HepG2 (cell line): ENCODE data around the gene UBE2O. TPM values are rescaled to one million over a fixed set of nuclear protein-coding genes. Genes with fewer than 3 reads are reported as not detected.

Source experiments
- ADNP ChIP-seq: sonication (generic); formaldehyde crosslinking; IDR thresholded peaks from 2 replicates; pipeline ENCODE4 v1.4.0; 2020; ENCODE audit warnings: missing genetic modification reagents
- BRCA1 ChIP-seq: sonication (generic); formaldehyde crosslinking; IDR thresholded peaks from 2 replicates; pipeline ENCODE4 v1.4.0; 2020; ENCODE audit warnings: missing genetic modification reagents
- BRD4 ChIP-seq: sonication (generic); formaldehyde crosslinking; IDR thresholded peaks from 2 replicates; pipeline ENCODE4 v1.4.0; 2020; ENCODE audit warnings: missing genetic modification reagents
- EEA1 ChIP-seq: sonication (generic); formaldehyde crosslinking; IDR thresholded peaks from 2 replicates; pipeline ENCODE4 v1.5.1; 2020; ENCODE audit warnings: mild to moderate bottlenecking, missing genetic modification reagents, borderline replicate concordance
- FOXO4 ChIP-seq: sonication (generic); formaldehyde crosslinking; conservative IDR thresholded peaks from 2 replicates; pipeline ENCODE4 v1.8.1; 2023; ENCODE audit warnings: missing genetic modification reagents
- GRHL1 ChIP-seq: sonication (generic); formaldehyde crosslinking; conservative IDR thresholded peaks from 2 replicates; pipeline ENCODE4 v1.8.0; 2022; ENCODE audit warnings: missing genetic modification reagents
- HOXA7 ChIP-seq: sonication (generic); formaldehyde crosslinking; IDR thresholded peaks from 2 replicates; pipeline ENCODE4 v1.8.1; 2022; ENCODE audit warnings: mild to moderate bottlenecking, missing genetic modification reagents, moderate library complexity
- IKZF1 ChIP-seq: fragments of 450-650 bp; IDR thresholded peaks from 2 replicates; pipeline ENCODE4 v1.7.1; 2016
- IRX3 ChIP-seq: sonication (generic); formaldehyde crosslinking; IDR thresholded peaks from 2 replicates; pipeline ENCODE4 v1.8.1; 2023; ENCODE audit warnings: mild to moderate bottlenecking, low read depth, missing genetic modification reagents, borderline replicate concordance
- NBN ChIP-seq: fragments of 450-650 bp; conservative IDR thresholded peaks from 2 replicates; pipeline ENCODE4 v1.6.1; 2017
- SMAD9 ChIP-seq: sonication (generic); formaldehyde crosslinking; IDR thresholded peaks from 2 replicates; pipeline ENCODE4 v1.5.1; 2020; ENCODE audit warnings: mild to moderate bottlenecking, missing genetic modification reagents
- SNAPC2 ChIP-seq: sonication (generic); formaldehyde crosslinking; IDR thresholded peaks from 2 replicates; pipeline ENCODE4 v1.8.1; 2022; ENCODE audit warnings: mild to moderate bottlenecking, missing genetic modification reagents
- SYNCRIP ChIP-seq: fragments of 200-400 bp; formaldehyde crosslinking; IDR thresholded peaks from 2 replicates; pipeline ENCODE4 v1.6.1; 2018; ENCODE audit warnings: mild to moderate bottlenecking, low read depth, low read length; ENCODE audit not compliant: insufficient read depth
- THAP7 ChIP-seq: sonication (generic); formaldehyde crosslinking; IDR thresholded peaks from 2 replicates; pipeline ENCODE4 v1.8.1; 2023; ENCODE audit warnings: mild to moderate bottlenecking, missing genetic modification reagents
- THYN1 ChIP-seq: sonication (generic); formaldehyde crosslinking; IDR thresholded peaks from 2 replicates; pipeline ENCODE4 v1.8.1; 2023; ENCODE audit warnings: low read depth, mild to moderate bottlenecking, moderate library complexity, missing genetic modification reagents, borderline replicate concordance
- XBP1 ChIP-seq: sonication (generic); formaldehyde crosslinking; IDR thresholded peaks from 2 replicates; pipeline ENCODE4 v1.5.0; 2020; ENCODE audit warnings: missing genetic modification reagents
- ZBTB2 ChIP-seq: sonication (generic); formaldehyde crosslinking; IDR thresholded peaks from 2 replicates; pipeline ENCODE4 v1.8.0; 2022; ENCODE audit warnings: low read depth, missing genetic modification reagents
- ZNF12 ChIP-seq: sonication (generic); formaldehyde crosslinking; IDR thresholded peaks from 2 replicates; pipeline ENCODE4 v1.5.0; 2020; ENCODE audit warnings: missing genetic modification reagents
- ZNF24 ChIP-seq: fragments of 450-650 bp; IDR thresholded peaks from 2 replicates; pipeline ENCODE4 v1.6.1; 2017; ENCODE audit warnings: antibody characterized with exemption, mild to moderate bottlenecking
- ZNF263 ChIP-seq: sonication (generic); formaldehyde crosslinking; IDR thresholded peaks from 2 replicates; pipeline ENCODE4 v1.4.0; 2020; ENCODE audit warnings: missing genetic modification reagents
- ZNF446 ChIP-seq: sonication (generic); formaldehyde crosslinking; IDR thresholded peaks from 2 replicates; pipeline ENCODE4 v1.5.0; 2020; ENCODE audit warnings: mild to moderate bottlenecking, missing genetic modification reagents
- ZNF468 ChIP-seq: sonication (generic); formaldehyde crosslinking; IDR thresholded peaks from 2 replicates; pipeline ENCODE4 v1.8.0; 2022; ENCODE audit warnings: mild to moderate bottlenecking, moderate library complexity, missing genetic modification reagents
- ZNF558 ChIP-seq: sonication (generic); formaldehyde crosslinking; IDR thresholded peaks from 2 replicates; pipeline ENCODE4 v1.9.0; 2022; ENCODE audit warnings: mild to moderate bottlenecking, missing genetic modification reagents, borderline replicate concordance
- ZNF841 ChIP-seq: sonication (generic); formaldehyde crosslinking; IDR thresholded peaks from 2 replicates; pipeline ENCODE4 v1.8.1; 2023; ENCODE audit warnings: missing genetic modification reagents, borderline replicate concordance
- polyA plus RNA-seq, 8 experiments: library from polyadenylated mRNA; depleted of rRNA in 3 of 8; stranded (reverse) in 7 of 8; unstranded in 1 of 8; fragments of >200 nt; fragmentation: Illumina TruSeq in 4 of 8; extraction: Trizol in 4 of 8; gene quantifications; 2 replicates each; pipeline versions ENCODE4 v1.2.1 to v1.2.3, GENCODE V29; 2011 to 2016; ENCODE audit warnings: low read depth in 4 of 8, missing spikeins in 1 of 8, mixed read lengths in 1 of 8; ENCODE audit not compliant: insufficient read depth in 1 of 8
- total RNA-seq, 5 experiments: library from RNA; depleted of rRNA; stranded (reverse); fragments of >200 nt; fragmentation: Illumina TruSeq; extraction: Trizol; gene quantifications; 2 replicates each; pipeline ENCODE4 v1.2.3, GENCODE V29; 2016; ENCODE audit warnings: low read depth in 1 of 5

UBE2O gene
- total and polyA plus RNA-seq, 2 of the 13 experiments (the other 11 are each of a cell fraction or from before 2014, with no cell fraction given) = 21.5 to 23.5 TPM

- TF ChIP-seq THAP7 (CRISPR knock-in tag) (peak; percentile 83; the same call in 1 of the 2 replicates), BRD4 (CRISPR knock-in tag) (no peak; the same call in none of the 2 replicates), SMAD9 (CRISPR knock-in tag) (no peak), ZNF841 (no peak; the same call in 1 of the 2 replicates), ZNF12 (CRISPR knock-in tag) (peak; percentile 66), NBN (no peak), THYN1 (CRISPR knock-in tag) (no peak), SYNCRIP (no peak), IRX3 (CRISPR knock-in tag) (no peak; the same call in 1 of the 2 replicates), ZNF558 (CRISPR knock-in tag) (peak; percentile 91), ZNF263 (CRISPR knock-in tag) (peak; percentile 18; the same call in 1 of the 2 replicates), FOXO4 (peak; percentile 93; the same call in 1 of the 2 replicates), EEA1 (CRISPR knock-in tag) (peak; percentile 91; the same call in 1 of the 2 replicates), XBP1 (peak; percentile 84; the same call in 1 of the 2 replicates), GRHL1 (CRISPR knock-in tag) (no peak), ZBTB2 (CRISPR knock-in tag) (peak; percentile 71; the same call in 1 of the 2 replicates), ZNF468 (CRISPR knock-in tag) (0 out of 2 replicates have a peak, but pooled peaks have one; percentile 14), HOXA7 (CRISPR knock-in tag) (no peak), ADNP (CRISPR knock-in tag) (no peak), IKZF1 (no peak), SNAPC2 (no peak), BRCA1 (CRISPR knock-in tag) (peak; percentile 91; the same call in 1 of the 2 replicates), ZNF24 (peak; percentile 76), ZNF446 (0 out of 2 replicates have a peak, but pooled peaks have one; percentile 57)
Measured at GRCh38 chr17:76353599-76354316, 99.2 kb downstream of the UBE2O start, which contains the start of gene PRPSAP1 (continued).
